WI38 (cell line): ENCODE measurements around the gene RUBCN.

Experiments
- H3K4me3 ChIP-seq: 2 replicates; pipeline ENCODE4 v1.5.1; 2011; ENCODE audit warnings: low read depth, mild to moderate bottlenecking, control low read depth, low read length
- CTCF ChIP-seq: IDR thresholded peaks from 2 replicates; pipeline ENCODE4 v1.5.1; 2012; ENCODE audit warnings: low read depth, mild to moderate bottlenecking, control low read depth, low read length

Gene RUBCN

GRCh38 chr3:197736491-197737318 is at the start of gene RUBCN:
RUBCN (minus strand) TSS chr3:197736904; CDS start chr3:197736719, 185 bp downstream.
- H3K4me3 ChIP-seq = peak within 1 kb of the TSS; percentile 87
- TF ChIP-seq CTCF = no peak

- no peak overlapping the region for H3K4me3 ChIP-seq
- TF ChIP-seq CTCF = no peak
These were observed 47.4 kb upstream of the RUBCN start for GRCh38 chr3:197784019-197784585.

GRCh38 chr3:197782230-197782629 is 45.5 kb upstream of the RUBCN start:
- no peak overlapping the region for H3K4me3 ChIP-seq
- no peak for TF ChIP-seq CTCF

GRCh38 chr3:197775317-197775716 is 38.6 kb upstream of the RUBCN start:
- TF ChIP-seq CTCF = no peak
- H3K4me3 ChIP-seq = no peak overlapping the region

GRCh38 chr3:197761784-197762183 is 25.1 kb upstream of the RUBCN start:
- H3K4me3 ChIP-seq = no peak overlapping the region
- no peak for TF ChIP-seq CTCF

GRCh38 chr3:197758512-197758911 is 21.8 kb upstream of the RUBCN start:
- H3K4me3 ChIP-seq = no peak overlapping the region
- no peak for TF ChIP-seq CTCF

- H3K4me3 ChIP-seq = no peak overlapping the region
- TF ChIP-seq CTCF = no peak
These were observed 20.0 kb upstream of the RUBCN start for GRCh38 chr3:197756704-197757103.
